Aorta (tissue), 5 donors: ENCODE data around the gene PCGF5. TPM values are rescaled to one million over a fixed set of nuclear protein-coding genes. Genes with fewer than 3 reads are reported as not detected.
"Not testable (repeated sequence)": the region's sequence is repeated elsewhere in the genome, so short reads cannot be mapped to it uniquely, and the experiment has no call there.

Source experiments
- ATAC-seq: fragments of 200-7000 bp; cut with Tn5 transposase; one replicate; pipeline ENCODE4 v1.9.1; 2022; ENCODE audit warnings: moderate library complexity; ENCODE audit not compliant: low FRiP score
- DNase-seq, 2 donors: peaks; one replicate each; pipeline ENCODE4 v3.0.0-alpha.2; 2020
- H3K27ac ChIP-seq, 2 donors: one replicate each; pipeline ENCODE4 v1.5.1; 2013; ENCODE audit warnings: low read length in 2 of 2, mild to moderate bottlenecking in 2 of 2, moderate library complexity in 2 of 2, control low read depth in 1 of 2, inconsistent platforms in 1 of 2, low read depth in 1 of 2
- H3K27me3 ChIP-seq, 2 donors: one replicate each; pipeline ENCODE4 v1.6.1; 2013; ENCODE audit warnings: control low read depth in 1 of 2, low read length in 1 of 2, mild to moderate bottlenecking in 1 of 2, moderate library complexity in 1 of 2; ENCODE audit not compliant: insufficient read depth in 2 of 2, control insufficient read depth in 1 of 2
- H3K36me3 ChIP-seq, 2 donors: one replicate each; pipeline ENCODE4 v1.6.1; 2013; ENCODE audit warnings: control low read depth in 1 of 2, low read length in 1 of 2, mild to moderate bottlenecking in 1 of 2; ENCODE audit not compliant: insufficient read depth in 2 of 2, control insufficient read depth in 1 of 2
- H3K4me1 ChIP-seq, 2 donors: one replicate each; pipeline ENCODE4 v1.6.1; 2013; ENCODE audit warnings: low read length in 2 of 2, control low read depth in 1 of 2, mild to moderate bottlenecking in 1 of 2, moderate library complexity in 1 of 2; ENCODE audit not compliant: insufficient read depth in 2 of 2, control insufficient read depth in 1 of 2
- H3K4me3 ChIP-seq, 2 donors: one replicate each; pipeline ENCODE4 v1.5.1; 2013; ENCODE audit warnings: low read length in 2 of 2, control low read depth in 1 of 2, mild to moderate bottlenecking in 1 of 2
- H3K9me3 ChIP-seq: one replicate; pipeline ENCODE4 v1.6.1; 2013; ENCODE audit warnings: mild to moderate bottlenecking, low read length; ENCODE audit not compliant: control insufficient read depth
- WGBS, 2 donors: extraction: QIAGEN DNeasy Blood & Tissue Kit; methylation state at CpG; one replicate each; pipeline ENCODE4 v1.1.7; 2013; 5-methylcytosine and 5-hydroxymethylcytosine counted together
- intact Hi-C, 2 donors: fragments of 100-400 bp; cut with DNase I; formaldehyde crosslinking; loops; one replicate each; pipeline versions ENCODE4 v1.14.2 to v1.15.0; 2022
- polyA plus RNA-seq, 2 donors: library from polyadenylated mRNA; stranded (reverse); fragments of 200-250 nt; gene quantifications; one replicate each; pipeline ENCODE4 v1.2.3, GENCODE V29; 2013
- total RNA-seq, 2 donors: library from RNA; stranded (reverse); fragmentation: NEBNext Ultra II Directional; extraction: Animal tissue kit (Norgen Biotek cat#: 25700); gene quantifications; one replicate each; pipeline ENCODE4 v1.2.1, GENCODE V29; 2021
- donor health status: healthy with polysubstance abuse.
- donor health status: Bipolar disorder and iron deficiency.
- donor health status: DM: no; HTN: no; CAD: no.
- donor health status: DM: no; HTN: no; CAD: no.
- donor health status: DM: yes; HTN: yes; CAD: no.

Gene PCGF5
- total and polyA plus RNA-seq, 4 donors = 47.1 to 145 (median 96.2) TPM

DNA sequence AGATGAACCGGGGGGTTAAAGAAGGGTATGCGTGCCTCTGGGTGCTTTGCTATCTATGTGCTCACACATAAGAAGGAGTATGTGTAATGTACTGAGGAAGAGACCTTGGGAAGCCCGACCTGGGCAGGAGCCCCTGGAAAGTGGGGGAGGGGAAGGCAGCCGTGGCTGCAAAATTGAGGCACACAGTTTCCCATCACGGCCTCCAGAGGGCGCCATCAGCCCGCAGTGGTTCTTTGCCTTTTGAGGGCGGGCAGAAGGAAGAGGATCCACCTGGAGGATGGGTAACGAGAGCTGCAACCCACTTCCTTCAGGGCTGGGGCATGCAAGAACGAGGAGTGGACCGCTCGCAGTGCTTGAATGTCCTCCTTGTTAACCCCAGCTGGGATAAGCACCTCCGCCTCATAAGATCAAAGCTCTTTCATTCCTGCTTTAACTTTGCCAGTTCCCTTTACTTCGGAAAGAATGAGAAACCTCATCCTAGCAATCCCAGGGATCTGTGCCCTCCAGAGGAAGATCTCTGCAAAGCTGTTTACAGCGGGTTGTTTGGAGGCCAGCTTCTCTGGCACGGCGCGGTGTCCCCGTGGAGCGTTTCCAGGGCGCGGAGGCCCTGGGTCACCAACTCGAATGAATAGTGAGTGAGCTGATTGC, 77.9 kb downstream of the PCGF5 start:
- H3K9me3 ChIP-seq = no peaks in the 10 kb centered on the region
- no peaks in the 10 kb centered on the region for H3K27me3 ChIP-seq
- intact Hi-C loops = loop anchor here (1.0 to 5.0 kb wide), 4 partner anchors 70 to 334 kb away; partner anchors contain the start of gene PPP1R3C (in 1 of the 2)
- ATAC-seq (peak; percentile 92), DNase-seq (peak; percentile 82 to 93)
- no peaks in the 10 kb centered on the region for H3K4me1 ChIP-seq
- H3K27ac ChIP-seq = no peak overlapping the region
- WGBS, 2 donors = 3% methylated on average over 23 of the region's 23 CpGs
- H3K4me3 ChIP-seq = peak overlapping the region; percentile 44 to 50
- H3K36me3 ChIP-seq = no peaks in the 10 kb centered on the region

DNA sequence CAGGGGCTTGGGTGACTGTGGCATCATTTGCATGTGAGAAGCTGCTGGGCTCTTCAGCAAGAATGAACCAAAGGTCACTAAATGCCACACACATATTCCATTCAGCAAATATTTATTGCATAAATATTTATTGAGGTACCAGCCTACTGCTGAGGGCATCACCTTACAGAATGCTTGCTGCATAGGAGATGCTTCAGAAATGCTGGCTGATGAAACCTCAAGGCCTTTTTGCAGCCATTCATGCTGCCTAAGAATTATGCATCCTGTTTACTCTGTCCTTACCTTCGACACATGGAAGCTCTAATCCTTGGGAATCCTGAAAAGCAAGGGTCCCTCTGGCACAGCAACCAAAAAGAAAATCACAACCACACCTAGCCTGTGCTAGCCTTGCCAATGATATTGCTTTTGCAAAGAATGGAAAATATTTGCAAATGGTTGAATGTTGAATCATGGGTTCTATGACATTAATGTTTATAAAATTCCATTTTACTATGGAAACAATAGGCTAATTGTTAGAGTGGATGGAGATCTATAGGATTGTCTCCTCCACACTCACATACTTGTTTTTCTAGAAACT, 79.6 kb downstream of the PCGF5 start:
- Histone ChIP-seq H3K4me1 (no peaks in the 10 kb centered on the region), H3K27ac (no peak overlapping the region), H3K9me3 (no peaks in the 10 kb centered on the region), H3K27me3 (no peaks in the 10 kb centered on the region), H3K4me3 (no peak overlapping the region), H3K36me3 (no peaks in the 10 kb centered on the region)
- no peak for DNase-seq
- WGBS, 2 donors = 97 to 100% methylated on average over 1 of the region's 1 CpG
- no peak for ATAC-seq
- intact Hi-C loops = loop anchor here (2.0 to 5.0 kb wide), 3 partner anchors 69 to 332 kb away; partner anchors contain the start of gene PPP1R3C (in 1 of the 2)

DNA sequence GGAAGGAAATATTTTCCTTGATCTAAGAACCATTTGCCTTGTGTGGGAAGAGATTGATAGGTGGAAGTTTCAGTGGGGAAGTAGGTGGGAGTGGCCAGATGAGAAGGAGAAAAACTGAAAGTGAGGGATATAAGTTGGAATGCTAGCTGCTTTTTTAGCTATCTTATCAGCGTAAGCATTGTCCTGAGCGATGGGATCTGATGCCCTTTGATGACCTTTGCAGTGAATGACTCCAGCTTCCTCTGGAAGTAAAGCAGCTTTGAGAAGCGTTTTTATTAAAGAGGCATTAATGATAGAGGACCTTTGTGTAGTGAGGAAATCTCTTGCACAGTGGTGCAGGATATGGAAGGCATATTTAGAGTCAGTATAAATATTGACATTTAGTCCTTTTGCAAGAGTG, 82.5 kb downstream of the PCGF5 start:
- H3K4me1 ChIP-seq, H3K9me3 ChIP-seq, H3K27ac ChIP-seq, ATAC-seq, H3K27me3 ChIP-seq, H3K4me3 ChIP-seq, DNase-seq, intact Hi-C loops, H3K36me3 ChIP-seq: not testable (repeated sequence)
- 73 to 74% methylated on average over 3 of the region's 3 CpGs for WGBS, 2 donors

DNA sequence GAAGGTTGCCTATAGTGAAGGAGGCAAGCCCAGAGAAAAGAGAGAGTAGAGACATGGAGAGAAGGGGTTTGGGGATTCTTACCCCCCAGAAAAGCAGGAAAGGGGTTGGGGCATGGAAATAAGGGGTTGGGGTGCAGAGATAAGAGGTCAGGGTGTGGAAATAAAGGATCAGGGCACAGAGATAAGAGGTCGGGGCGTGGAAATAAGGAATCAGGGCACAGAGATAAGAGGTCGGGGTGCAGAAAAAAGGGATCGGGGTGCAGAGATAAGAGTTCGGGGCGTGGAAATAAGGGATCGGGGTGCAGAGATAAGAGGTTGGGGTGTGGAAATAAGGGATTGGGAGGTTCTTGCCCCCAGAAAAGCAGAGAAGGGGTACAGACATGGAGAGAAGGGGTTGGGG, 85.5 kb downstream of the PCGF5 start:
- not testable (repeated sequence) for H3K4me3 ChIP-seq, H3K27me3 ChIP-seq, ATAC-seq, H3K9me3 ChIP-seq, H3K36me3 ChIP-seq, H3K27ac ChIP-seq, DNase-seq, H3K4me1 ChIP-seq
- intact Hi-C loops = loop anchor here in 1 of 2 donors (2.0 kb wide), 1 partner anchor 31 kb away; no protein-coding TSS in a partner anchor
- WGBS, 2 donors = 80 to 88% methylated on average over 7 of the region's 7 CpGs

DNA sequence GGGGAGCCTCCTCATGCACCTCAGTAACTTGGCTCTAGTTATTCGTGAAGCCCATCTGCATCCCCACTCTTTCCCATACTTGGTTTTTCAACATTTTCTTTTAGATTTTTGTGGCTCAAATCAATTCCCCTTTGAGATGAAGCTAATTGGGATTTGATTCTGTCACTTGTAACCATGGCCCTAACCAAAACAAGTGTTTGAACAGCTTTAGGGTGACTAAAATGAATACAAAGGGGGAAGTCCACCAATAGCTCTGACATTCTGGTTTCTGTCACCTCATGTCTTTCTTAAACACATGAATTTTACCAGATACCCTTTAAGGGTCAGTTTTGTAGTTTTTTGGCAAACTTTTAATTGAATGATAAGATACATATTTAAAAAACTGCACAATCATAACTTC, 87.0 kb downstream of the PCGF5 start:
- Histone ChIP-seq H3K9me3 (no peaks in the 10 kb centered on the region), H3K27ac (no peak overlapping the region), H3K36me3 (no peaks in the 10 kb centered on the region), H3K4me3 (no peak overlapping the region), H3K4me1 (no peaks in the 10 kb centered on the region), H3K27me3 (no peaks in the 10 kb centered on the region)
- WGBS, 2 donors = 96% methylated on average over 1 of the region's 1 CpG
- no peak for DNase-seq
- no peak for ATAC-seq
- intact Hi-C loops = loop anchor here in 1 of 2 donors (2.0 kb wide), 1 partner anchor 33 kb away; no protein-coding TSS in a partner anchor

DNA sequence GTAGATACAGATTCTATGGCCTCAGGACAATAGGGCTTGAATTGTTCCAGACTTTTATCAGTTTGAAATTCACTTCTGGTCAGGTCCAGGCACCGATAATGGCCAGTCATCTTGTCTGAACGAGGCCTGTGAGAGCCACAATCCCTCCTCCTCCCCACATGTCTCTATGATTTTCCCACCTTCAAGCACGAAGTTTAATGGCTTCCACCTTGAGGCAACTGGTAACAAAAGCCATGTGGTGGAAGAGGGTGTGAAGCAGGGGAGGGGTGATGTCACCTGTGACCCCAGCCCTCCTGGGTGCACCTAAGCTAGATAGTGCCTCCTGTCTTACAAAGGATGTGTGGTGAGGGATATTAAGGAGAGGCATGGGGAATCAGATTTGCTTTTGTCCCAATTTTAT, 89.2 kb downstream of the PCGF5 start:
- Histone ChIP-seq H3K4me1 (no peaks in the 10 kb centered on the region), H3K36me3 (peaks cover 0 to 2% of the 10 kb centered on the region in 2 donors), H3K27me3 (no peaks in the 10 kb centered on the region), H3K4me3 (no peak overlapping the region), H3K9me3 (no peaks in the 10 kb centered on the region), H3K27ac (no peak overlapping the region)
- intact Hi-C loops = no loop called here
- WGBS, 2 donors = 91 to 94% methylated on average over 3 of the region's 3 CpGs
- no peak for ATAC-seq
- DNase-seq = no peak

- Histone ChIP-seq H3K36me3 (peaks cover 0 to 2% of the 10 kb centered on the region in 2 donors), H3K9me3 (no peaks in the 10 kb centered on the region), H3K4me3 (no peak overlapping the region), H3K27me3 (no peaks in the 10 kb centered on the region), H3K27ac (no peak overlapping the region), H3K4me1 (no peaks in the 10 kb centered on the region)
- ATAC-seq (no peak), DNase-seq (no peak)
- intact Hi-C loops = no loop called here
Measured at GRCh38 chr10:91311601-91312381, 91.3 kb downstream of the PCGF5 start.

DNA sequence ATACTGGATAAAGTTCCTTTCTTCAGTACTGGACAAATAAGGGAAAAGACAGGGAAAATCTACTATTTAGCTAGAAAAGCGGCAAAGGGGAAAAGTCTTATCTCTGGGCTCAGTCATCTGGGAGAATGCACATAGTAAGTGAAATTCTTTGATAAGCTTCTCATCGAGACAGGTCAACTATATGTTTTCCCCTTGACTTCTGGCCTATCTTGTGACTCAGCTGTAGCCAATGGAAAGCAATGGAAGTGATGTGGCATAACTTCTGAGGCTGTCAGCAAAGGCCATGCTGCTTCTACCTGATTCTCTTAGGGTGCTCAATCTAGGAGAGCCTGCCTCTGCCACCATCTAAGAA, 91.9 kb downstream of the PCGF5 start:
- intact Hi-C loops = no loop called here
- Histone ChIP-seq H3K4me1 (no peaks in the 10 kb centered on the region), H3K27me3 (no peaks in the 10 kb centered on the region), H3K4me3 (no peak overlapping the region), H3K9me3 (no peaks in the 10 kb centered on the region), H3K36me3 (peaks cover 0 to 2% of the 10 kb centered on the region in 2 donors), H3K27ac (no peak overlapping the region)
- WGBS, 2 donors = 73 to 79% methylated on average over 2 of the region's 2 CpGs
- DNase-seq (no peak), ATAC-seq (no peak)
